Measurements from ENCODE around the gene MAN2B2. TPM values are rescaled to one million over a fixed set of nuclear protein-coding genes. Genes with fewer than 3 reads are reported as not detected.
A peak's percentile ranks its signal among the peaks of the same experiment; 100 is the strongest.

MAN2B2 gene
- total RNA-seq, 1 experiment from 2014 or later = 27.8 TPM

DNA sequence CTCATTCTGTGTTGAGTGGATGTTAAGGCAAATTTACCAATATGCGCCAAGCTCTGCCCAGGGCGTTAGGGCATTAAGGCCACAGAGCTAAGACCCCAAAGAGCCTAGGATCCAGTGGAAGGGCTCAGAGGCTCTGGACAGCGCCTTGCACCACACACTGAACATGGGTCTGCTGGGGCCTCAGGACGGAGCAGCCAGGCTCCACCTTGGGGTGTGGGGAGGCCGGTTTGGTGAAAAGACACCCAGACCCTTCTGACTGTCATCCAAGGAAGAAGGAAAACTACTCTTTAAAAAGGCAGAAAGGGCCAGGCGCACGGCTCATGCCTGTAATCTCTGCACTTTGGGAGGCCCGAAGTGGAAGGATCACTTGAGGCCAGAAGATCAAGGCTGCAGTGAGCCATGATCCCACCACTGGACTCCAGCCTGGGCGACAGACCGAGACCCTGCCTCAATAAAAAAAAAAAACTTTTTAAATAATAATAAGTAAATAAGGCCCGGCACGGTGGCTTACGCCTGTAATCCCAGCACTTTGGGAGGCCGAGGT, 64.2 kb downstream of the MAN2B2 start:
- H4K20me1 ChIP-seq (ENCODE audit: insufficient read depth) = peaks cover 17% of the 10 kb centered on the region
- no peaks in the 10 kb centered on the region for H3K9me3 ChIP-seq (ENCODE audit: insufficient read depth, low read depth)
- peak overlapping the region; percentile 93 for H3K4me2 ChIP-seq
- H3K9me2 ChIP-seq (ENCODE audit: insufficient read depth) = no peaks in the 10 kb centered on the region
- H3K79me2 ChIP-seq (ENCODE audit: low read depth) = peaks cover 31% of the 10 kb centered on the region
- no TSS peak for BruUV-seq (replicated peaks)
- no peak overlapping the region for H3K27ac ChIP-seq
- H3K4me1 ChIP-seq (replicated peaks; ENCODE audit: insufficient read depth) = peaks cover 13% of the 10 kb centered on the region
- peaks cover 25% of the 10 kb centered on the region; the same call in 1 of the 2 replicates for H3F3A ChIP-seq (ENCODE audit: insufficient read depth, low read depth)
- ChIA-PET CTCF (interaction anchor here (1.2 kb wide), 1 partner anchor 65 kb away, joined by 7 read pairs; no protein-coding TSS in a partner anchor), POLR2A (ENCODE audit: unreplicated experiment) (interaction anchor here (0.6 kb wide), 1 partner anchor 132 kb away, joined by 3 read pairs; no protein-coding TSS in a partner anchor)
- intact Hi-C loops (cut with micrococcal nuclease; ENCODE audit: unreplicated experiment) = no loop called here
- peaks cover 15% of the 10 kb centered on the region for H3K36me3 ChIP-seq (ENCODE audit: low read depth)
- no peaks in the 10 kb centered on the region for H3K27me3 ChIP-seq (ENCODE audit: insufficient read depth, low read depth)
- TF ChIP-seq, protein P1, sequence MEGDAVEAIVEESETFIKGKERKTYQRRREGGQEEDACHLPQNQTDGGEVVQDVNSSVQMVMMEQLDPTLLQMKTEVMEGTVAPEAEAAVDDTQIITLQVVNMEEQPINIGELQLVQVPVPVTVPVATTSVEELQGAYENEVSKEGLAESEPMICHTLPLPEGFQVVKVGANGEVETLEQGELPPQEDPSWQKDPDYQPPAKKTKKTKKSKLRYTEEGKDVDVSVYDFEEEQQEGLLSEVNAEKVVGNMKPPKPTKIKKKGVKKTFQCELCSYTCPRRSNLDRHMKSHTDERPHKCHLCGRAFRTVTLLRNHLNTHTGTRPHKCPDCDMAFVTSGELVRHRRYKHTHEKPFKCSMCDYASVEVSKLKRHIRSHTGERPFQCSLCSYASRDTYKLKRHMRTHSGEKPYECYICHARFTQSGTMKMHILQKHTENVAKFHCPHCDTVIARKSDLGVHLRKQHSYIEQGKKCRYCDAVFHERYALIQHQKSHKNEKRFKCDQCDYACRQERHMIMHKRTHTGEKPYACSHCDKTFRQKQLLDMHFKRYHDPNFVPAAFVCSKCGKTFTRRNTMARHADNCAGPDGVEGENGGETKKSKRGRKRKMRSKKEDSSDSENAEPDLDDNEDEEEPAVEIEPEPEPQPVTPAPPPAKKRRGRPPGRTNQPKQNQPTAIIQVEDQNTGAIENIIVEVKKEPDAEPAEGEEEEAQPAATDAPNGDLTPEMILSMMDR (conservative IDR thresholded peaks at IDR 0.05) = no peak
- TF ChIP-seq EZH2 (IDR thresholded peaks at IDR 0.05; ENCODE audit: low read depth) = no peak
- DNase-seq = no peak
- H2AFZ ChIP-seq = no peak overlapping the region
- no peak overlapping the region for H3K4me3 ChIP-seq

GRCh38 chr4:6640292-6641163, 65.5 kb downstream of the MAN2B2 start, which contains the start of gene MRFAP1:
Gene MRFAP1, plus strand, starts transcription at chr4:6640685. Its CDS starts 178 bp downstream, at chr4:6640863.
- TSS peak; percentile 83 for BruUV-seq (replicated peaks)
- intact Hi-C loops (cut with micrococcal nuclease; ENCODE audit: unreplicated experiment) = loop anchor here (5.0 to 10.0 kb wide), 3 partner anchors 66 to 93 kb away; partner anchors contain the start of genes BLOC1S4 and MAN2B2
- TF ChIP-seq, protein P1 (conservative IDR thresholded peaks at IDR 0.05) = no peak
- TF ChIP-seq EZH2 (IDR thresholded peaks at IDR 0.05; ENCODE audit: low read depth) = no peak
- Histone ChIP-seq H3K4me2 (peak within 1 kb of the TSS; percentile 93), H3K36me3 (ENCODE audit: low read depth) (peaks cover 15% of the 10 kb centered on the region), H2AFZ (peak within 1 kb of the TSS; percentile 89), H3K79me2 (ENCODE audit: low read depth) (peaks cover 31% of the 10 kb centered on the region), H3K27me3 (ENCODE audit: insufficient read depth, low read depth) (no peaks in the 10 kb centered on the region), H3K4me1 (replicated peaks; ENCODE audit: insufficient read depth) (peaks cover 12% of the 10 kb centered on the region), H3F3A (ENCODE audit: insufficient read depth, low read depth) (peaks cover 21% of the 10 kb centered on the region; the same call in 1 of the 2 replicates), H4K20me1 (ENCODE audit: insufficient read depth) (peaks cover 17% of the 10 kb centered on the region), H3K9me2 (ENCODE audit: insufficient read depth) (no peaks in the 10 kb centered on the region), H3K27ac (peak within 1 kb of the TSS; percentile 80), H3K9me3 (ENCODE audit: insufficient read depth, low read depth) (no peaks in the 10 kb centered on the region), H3K4me3 (peak within 1 kb of the TSS; percentile 78)
- DNase-seq = peak; percentile 83 to 91
- ChIA-PET POLR2A (ENCODE audit: unreplicated experiment) (interaction anchor here (0.5 to 0.8 kb wide), 6 partner anchors 49 to 403 kb away, joined by 3 to 17 read pairs (median 4); partner anchors contain the start of genes MAN2B2 and TADA2B), CTCF (interaction anchor here (0.6 to 1.2 kb wide), 2 partner anchors 67 to 70 kb away, joined by 4 to 7 read pairs; no protein-coding TSS in a partner anchor)

Data from PC-9 (cell line).